ENCODE results near the gene KSR1.

The KSR1 gene

GRCh38 chr17:27549251-27549893 is 93.1 kb downstream of the KSR1 start:
- H3K4me1 ChIP-seq (ENCODE audit: control extremely low read depth in 1 of 4, control insufficient read depth in 4 of 4, insufficient read depth in 4 of 4, low read length in 3 of 4), result peaks cover 25 to 35% (median 35%) of the 10 kb centered on the region in 4 experiments
- WGBS (ENCODE audit: insufficient coverage), result 84% methylated on average over 7 of the region's 10 CpGs
- POLR2A ChIA-PET, result no interaction called here
- H3K27me3 ChIP-seq (replicated peaks in 2 of 5; ENCODE audit: control insufficient read depth in 4 of 5, insufficient read depth in 5 of 5, low read length in 4 of 5), result no peaks in the 10 kb centered on the region
- CTCF ChIA-PET, result interaction anchor here (0.9 to 1.6 kb wide), 5 partner anchors 9 to 81 kb away, joined by 3 to 4 read pairs (median 3); no protein-coding TSS in a partner anchor
- H3K36me3 ChIP-seq (ENCODE audit: control insufficient read depth in 4 of 4, insufficient read depth in 4 of 4, low read length in 3 of 4), result peaks cover 0 to 14% (median under 1%) of the 10 kb centered on the region in 4 experiments
- no peak overlapping the region for H3K27ac ChIP-seq (ENCODE audit: insufficient read depth in 1 of 2, low read depth in 1 of 2, low read length in 2 of 2, poor library complexity in 1 of 2, severe bottlenecking in 2 of 2)
- no peak for DNase-seq
- no peaks in the 10 kb centered on the region for H3K9me3 ChIP-seq (ENCODE audit: control extremely low read depth in 1 of 5, control insufficient read depth in 4 of 5, insufficient read depth in 2 of 5, low read depth in 1 of 5, low read length in 4 of 5)
- H3K4me3 ChIP-seq (ENCODE audit: control insufficient read depth in 1 of 7, extremely low read depth in 1 of 7, insufficient read depth in 4 of 7, low read depth in 2 of 7, low read length in 6 of 7), result no peak overlapping the region

GRCh38 chr17:27550291-27550930 is 94.2 kb downstream of the KSR1 start:
- no peak overlapping the region for H3K4me3 ChIP-seq (ENCODE audit: control insufficient read depth in 1 of 7, extremely low read depth in 1 of 7, insufficient read depth in 4 of 7, low read depth in 2 of 7, low read length in 6 of 7)
- no peaks in the 10 kb centered on the region for H3K9me3 ChIP-seq (ENCODE audit: control extremely low read depth in 1 of 5, control insufficient read depth in 4 of 5, insufficient read depth in 2 of 5, low read depth in 1 of 5, low read length in 4 of 5)
- 96% methylated on average over 12 of the region's 13 CpGs for whole genome bisulfite sequencing (ENCODE audit: insufficient coverage)
- CTCF ChIA-PET, result interaction anchor here (0.9 to 1.6 kb wide), 4 partner anchors 11 to 82 kb away, joined by 3 to 4 read pairs (median 3); no protein-coding TSS in a partner anchor
- no peak overlapping the region for H3K27ac ChIP-seq (ENCODE audit: insufficient read depth in 1 of 2, low read depth in 1 of 2, low read length in 2 of 2, poor library complexity in 1 of 2, severe bottlenecking in 2 of 2)
- H3K27me3 ChIP-seq (replicated peaks in 2 of 5; ENCODE audit: control insufficient read depth in 4 of 5, insufficient read depth in 5 of 5, low read length in 4 of 5), result no peaks in the 10 kb centered on the region
- POLR2A ChIA-PET, result no interaction called here
- peaks cover 0 to 14% (median under 1%) of the 10 kb centered on the region in 4 experiments for H3K36me3 ChIP-seq (ENCODE audit: control insufficient read depth in 4 of 4, insufficient read depth in 4 of 4, low read length in 3 of 4)
- no peak for DNase-seq
- H3K4me1 ChIP-seq (ENCODE audit: control extremely low read depth in 1 of 4, control insufficient read depth in 4 of 4, insufficient read depth in 4 of 4, low read length in 3 of 4), result peaks cover 24 to 31% (median 27%) of the 10 kb centered on the region in 4 experiments

- Histone ChIP-seq H3K4me1 (ENCODE audit: control extremely low read depth in 1 of 4, control insufficient read depth in 4 of 4, insufficient read depth in 4 of 4, low read length in 3 of 4) (peaks cover 18 to 31% (median 23%) of the 10 kb centered on the region in 4 experiments), H3K27ac (ENCODE audit: insufficient read depth in 1 of 2, low read depth in 1 of 2, low read length in 2 of 2, poor library complexity in 1 of 2, severe bottlenecking in 2 of 2) (no peak overlapping the region), H3K4me3 (ENCODE audit: control insufficient read depth in 1 of 7, extremely low read depth in 1 of 7, insufficient read depth in 4 of 7, low read depth in 2 of 7, low read length in 6 of 7) (no peak overlapping the region), H3K36me3 (ENCODE audit: control insufficient read depth in 4 of 4, insufficient read depth in 4 of 4, low read length in 3 of 4) (peaks cover 0 to 14% (median under 1%) of the 10 kb centered on the region in 4 experiments), H3K27me3 (replicated peaks in 2 of 5; ENCODE audit: control insufficient read depth in 4 of 5, insufficient read depth in 5 of 5, low read length in 4 of 5) (no peaks in the 10 kb centered on the region), H3K9me3 (ENCODE audit: control extremely low read depth in 1 of 5, control insufficient read depth in 4 of 5, insufficient read depth in 2 of 5, low read depth in 1 of 5, low read length in 4 of 5) (no peaks in the 10 kb centered on the region)
- POLR2A ChIA-PET, result no interaction called here
- CTCF ChIA-PET, result interaction anchor here (1.2 to 1.4 kb wide), 2 partner anchors 13 to 49 kb away, joined by 3 to 4 read pairs; no protein-coding TSS in a partner anchor
- no CpG with 5 or more reads among the region's 3 CpGs for WGBS (ENCODE audit: insufficient coverage)
- no peak for DNase-seq
Observed at GRCh38 chr17:27550974-27551505, 94.8 kb downstream of the KSR1 start.

GRCh38 chr17:27551701-27552248 is 95.5 kb downstream of the KSR1 start:
- H3K27ac ChIP-seq (ENCODE audit: insufficient read depth in 1 of 2, low read depth in 1 of 2, low read length in 2 of 2, poor library complexity in 1 of 2, severe bottlenecking in 2 of 2), result no peak overlapping the region
- no peaks in the 10 kb centered on the region for H3K9me3 ChIP-seq (ENCODE audit: control extremely low read depth in 1 of 5, control insufficient read depth in 4 of 5, insufficient read depth in 2 of 5, low read depth in 1 of 5, low read length in 4 of 5)
- H3K4me1 ChIP-seq (ENCODE audit: control extremely low read depth in 1 of 4, control insufficient read depth in 4 of 4, insufficient read depth in 4 of 4, low read length in 3 of 4), result peaks cover 10 to 24% (median 16%) of the 10 kb centered on the region in 4 experiments
- CTCF ChIA-PET, result interaction anchor here (1.2 kb wide), 1 partner anchor 48 kb away, joined by 3 read pairs; no protein-coding TSS in a partner anchor
- over 99% methylated on average over 10 of the region's 12 CpGs for WGBS (ENCODE audit: insufficient coverage)
- no peaks in the 10 kb centered on the region for H3K27me3 ChIP-seq (replicated peaks in 2 of 5; ENCODE audit: control insufficient read depth in 4 of 5, insufficient read depth in 5 of 5, low read length in 4 of 5)
- peaks cover 0 to 14% (median under 1%) of the 10 kb centered on the region in 4 experiments for H3K36me3 ChIP-seq (ENCODE audit: control insufficient read depth in 4 of 4, insufficient read depth in 4 of 4, low read length in 3 of 4)
- no peak overlapping the region for H3K4me3 ChIP-seq (ENCODE audit: control insufficient read depth in 1 of 7, extremely low read depth in 1 of 7, insufficient read depth in 4 of 7, low read depth in 2 of 7, low read length in 6 of 7)
- no peak for DNase-seq
- POLR2A ChIA-PET, result no interaction called here

GRCh38 chr17:27552276-27552732 is 96.1 kb downstream of the KSR1 start:
- Histone ChIP-seq H3K27ac (ENCODE audit: insufficient read depth in 1 of 2, low read depth in 1 of 2, low read length in 2 of 2, poor library complexity in 1 of 2, severe bottlenecking in 2 of 2) (no peak overlapping the region), H3K4me3 (ENCODE audit: control insufficient read depth in 1 of 7, extremely low read depth in 1 of 7, insufficient read depth in 4 of 7, low read depth in 2 of 7, low read length in 6 of 7) (no peak overlapping the region), H3K9me3 (ENCODE audit: control extremely low read depth in 1 of 5, control insufficient read depth in 4 of 5, insufficient read depth in 2 of 5, low read depth in 1 of 5, low read length in 4 of 5) (no peaks in the 10 kb centered on the region), H3K4me1 (ENCODE audit: control extremely low read depth in 1 of 4, control insufficient read depth in 4 of 4, insufficient read depth in 4 of 4, low read length in 3 of 4) (peaks cover 5 to 19% (median 11%) of the 10 kb centered on the region in 4 experiments), H3K36me3 (ENCODE audit: control insufficient read depth in 4 of 4, insufficient read depth in 4 of 4, low read length in 3 of 4) (peaks cover 0 to 15% (median under 1%) of the 10 kb centered on the region in 4 experiments), H3K27me3 (replicated peaks in 2 of 5; ENCODE audit: control insufficient read depth in 4 of 5, insufficient read depth in 5 of 5, low read length in 4 of 5) (no peaks in the 10 kb centered on the region)
- peak in 1 of 3 donors; percentile 32 for DNase-seq
- CTCF ChIA-PET, result interaction anchor here (1.0 to 1.2 kb wide), 3 partner anchors 12 to 170 kb away, joined by 3 to 4 read pairs (median 3); no protein-coding TSS in a partner anchor
- WGBS (ENCODE audit: insufficient coverage), result 100% methylated on average over 1 of the region's 4 CpGs
- POLR2A ChIA-PET, result no interaction called here

GRCh38 chr17:27553019-27553511 is 96.8 kb downstream of the KSR1 start:
- no peak for DNase-seq
- CTCF ChIA-PET, result interaction anchor here (1.0 to 1.2 kb wide), 3 partner anchors 11 to 171 kb away, joined by 3 to 4 read pairs (median 3); no protein-coding TSS in a partner anchor
- Histone ChIP-seq H3K4me1 (ENCODE audit: control extremely low read depth in 1 of 4, control insufficient read depth in 4 of 4, insufficient read depth in 4 of 4, low read length in 3 of 4) (peaks cover 0 to 13% (median 7%) of the 10 kb centered on the region in 4 experiments), H3K9me3 (ENCODE audit: control extremely low read depth in 1 of 5, control insufficient read depth in 4 of 5, insufficient read depth in 2 of 5, low read depth in 1 of 5, low read length in 4 of 5) (no peaks in the 10 kb centered on the region), H3K36me3 (ENCODE audit: control insufficient read depth in 4 of 4, insufficient read depth in 4 of 4, low read length in 3 of 4) (peaks cover 0 to 20% (median under 1%) of the 10 kb centered on the region in 4 experiments), H3K4me3 (ENCODE audit: control insufficient read depth in 1 of 7, extremely low read depth in 1 of 7, insufficient read depth in 4 of 7, low read depth in 2 of 7, low read length in 6 of 7) (no peak overlapping the region), H3K27ac (ENCODE audit: insufficient read depth in 1 of 2, low read depth in 1 of 2, low read length in 2 of 2, poor library complexity in 1 of 2, severe bottlenecking in 2 of 2) (no peak overlapping the region), H3K27me3 (replicated peaks in 2 of 5; ENCODE audit: control insufficient read depth in 4 of 5, insufficient read depth in 5 of 5, low read length in 4 of 5) (no peaks in the 10 kb centered on the region)
- WGBS (ENCODE audit: insufficient coverage), result 100% methylated on average over 3 of the region's 7 CpGs
- POLR2A ChIA-PET, result no interaction called here

Measured in common myeloid progenitor, CD34-positive (primary cell).